ENCODE data around the gene COLQ.

GRCh38 chr3:15475161-15475560 is 46.3 kb downstream of the COLQ start:
- TF ChIP-seq MAX (IDR thresholded peaks at IDR 0.05) (no peak), CTCF (IDR thresholded peaks at IDR 0.05; ENCODE audit: low read depth, low read length, missing input control) (no peak), RAD21 (IDR thresholded peaks at IDR 0.05) (no peak), SP1 (IDR thresholded peaks at IDR 0.05) (no peak), ATF3 (IDR thresholded peaks at IDR 0.05) (no peak), REST (IDR thresholded peaks at IDR 0.05) (no peak), TAF1 (conservative IDR thresholded peaks at IDR 0.05) (no peak), RXRA (IDR thresholded peaks at IDR 0.05) (no peak), ZBTB33 (IDR thresholded peaks at IDR 0.05) (no peak), FOXA1 (IDR thresholded peaks at IDR 0.05) (no peak), JUND (IDR thresholded peaks at IDR 0.05) (no peak), GABPA (IDR thresholded peaks at IDR 0.05 in 1 of 2, conservative IDR thresholded peaks at IDR 0.05 in 1 of 2) (no peak), EGR1 (IDR thresholded peaks at IDR 0.05; ENCODE audit: low read depth in 2 of 2) (no peak), YY1 (IDR thresholded peaks at IDR 0.05) (no peak)
